A549 (cell line): ENCODE measurements around the gene MYRIP. TPM values are rescaled to one million over a fixed set of nuclear protein-coding genes. Genes with fewer than 3 reads are reported as not detected.

Experiments
- ATAC-seq, 2 experiments: fragments of 200-7000 bp in 1 of 2; fragments of >200 bp in 1 of 2; cut with Nextera tagmentation in 1 of 2; cut with Tn5 transposase in 1 of 2; 3 replicates each; pipeline versions ENCODE4 v1.8.0 to v1.9.1; 2018 to 2020; ENCODE audit warnings: mild to moderate bottlenecking in 1 of 2, moderate library complexity in 1 of 2
- CTCF ChIA-PET: fragments of 300-600 bp; sonication (Branson Sonifier 250); formaldehyde crosslinking; extraction: SDS; loops from one replicate; lab custom pipeline; 2021; ENCODE audit warnings: antibody characterized with exemption, inconsistent platforms; lab: Yijun Ruan, JAX
- POLR2A ChIA-PET: fragments of 350-600 bp; formaldehyde crosslinking; extraction: SDS; loops from one replicate; lab custom pipeline; 2021; ENCODE audit warnings: antibody characterized with exemption, inconsistent platforms; lab: Yijun Ruan, JAX
- DNase-seq, 2 experiments: peaks; one replicate each; pipeline versions ENCODE4 v3.0.0 to v3.0.0-alpha.2; 2011 to 2016; ENCODE audit warnings: low read depth in 1 of 2, low spot score in 1 of 2
- FAIRE-seq: peaks from 2 replicates; lab custom pipeline; 2011; peaks lifted over from hg19 to GRCh38; lab: Jason Lieb, UNC
- H3K27ac ChIP-seq, 2 experiments: fragments of >200 bp; sonication (Bioruptor Twin); formaldehyde crosslinking; 3 replicates each; pipeline ENCODE4 v1.5.1; 2016 to 2017
- H3K4me1 ChIP-seq: fragments of >200 bp; sonication (Bioruptor Twin); formaldehyde crosslinking; 3 replicates; pipeline ENCODE4 v1.6.1; 2016
- H3K4me2 ChIP-seq: fragments of >200 bp; sonication (Bioruptor Twin); formaldehyde crosslinking; 3 replicates; pipeline ENCODE4 v1.6.1; 2016
- H3K4me3 ChIP-seq: fragments of >200 bp; sonication (Bioruptor Twin); formaldehyde crosslinking; 3 replicates; pipeline ENCODE4 v1.5.1; 2016
- H3K9me3 ChIP-seq: fragments of >200 bp; sonication (Bioruptor Twin); formaldehyde crosslinking; 3 replicates; pipeline ENCODE4 v1.6.1; 2016
- CBX2 ChIP-seq: fragments of 200-600 bp; sonication (generic); IDR thresholded peaks from 2 replicates; pipeline ENCODE4 v1.6.1; 2016; ENCODE audit warnings: low read depth, mild to moderate bottlenecking, borderline replicate concordance
- CEBPB ChIP-seq, 2 experiments: fragments of >200 bp in 1 of 2; sonication (Bioruptor Twin) in 1 of 2; formaldehyde crosslinking in 1 of 2; IDR thresholded peaks; 2 replicates each; pipeline ENCODE4 v1.6.1; 2012 to 2016
- EHF ChIP-seq: fragments of 250-450 bp; sonication (Bioruptor Pico); IDR thresholded peaks from 2 replicates; pipeline ENCODE4 v1.5.0; 2020; ENCODE audit warnings: mild to moderate bottlenecking
- FOSB ChIP-seq: fragments of 250-450 bp; sonication (Bioruptor Pico); IDR thresholded peaks from 2 replicates; pipeline ENCODE4 v1.5.0; 2020; ENCODE audit warnings: mild to moderate bottlenecking, moderate library complexity
- HDAC2 ChIP-seq: fragments of 200-600 bp; sonication (generic); IDR thresholded peaks from 2 replicates; pipeline ENCODE4 v1.6.1; 2016
- HOXB5 ChIP-seq: fragments of 250-450 bp; sonication (Bioruptor Pico); IDR thresholded peaks from 2 replicates; pipeline ENCODE4 v1.5.0; 2020; ENCODE audit warnings: mild to moderate bottlenecking, moderate library complexity
- KDM1A ChIP-seq: fragments of 200-600 bp; sonication (generic); IDR thresholded peaks from 2 replicates; pipeline ENCODE4 v1.6.1; 2016; ENCODE audit warnings: low read depth, mild to moderate bottlenecking
- MAFK ChIP-seq: fragments of 450-650 bp; IDR thresholded peaks from 2 replicates; pipeline ENCODE4 v1.6.1; 2014; ENCODE audit not compliant: partially characterized antibody
- NPAS2 ChIP-seq: fragments of 250-450 bp; sonication (Bioruptor Pico); IDR thresholded peaks from 2 replicates; pipeline ENCODE4 v1.8.0; 2022; ENCODE audit warnings: mild to moderate bottlenecking, moderate library complexity, borderline replicate concordance
- NR3C1 ChIP-seq: fragments of >200 bp; sonication (Bioruptor Twin); formaldehyde crosslinking; IDR thresholded peaks from 3 replicates; pipeline ENCODE4 v1.6.1; 2017
- PBX3 ChIP-seq: IDR thresholded peaks from 2 replicates; pipeline ENCODE4 v1.6.1; 2012
- RNF2 ChIP-seq: fragments of 200-600 bp; sonication (generic); IDR thresholded peaks from 2 replicates; pipeline ENCODE4 v1.6.1; 2016; ENCODE audit warnings: low read depth, mild to moderate bottlenecking, antibody characterized with exemption, moderate library complexity, borderline replicate concordance
- SMC3 ChIP-seq: fragments of >200 bp; sonication (Bioruptor Twin); formaldehyde crosslinking; IDR thresholded peaks from 3 replicates; pipeline ENCODE4 v1.6.1; 2018; ENCODE audit warnings: inconsistent platforms
- TP53 ChIP-seq: fragments of 250-450 bp; sonication (Bioruptor Pico); IDR thresholded peaks from 2 replicates; pipeline ENCODE4 v1.5.0; 2021; ENCODE audit warnings: mild to moderate bottlenecking, moderate library complexity
- USF2 ChIP-seq: fragments of 450-650 bp; IDR thresholded peaks from 2 replicates; pipeline ENCODE4 v1.6.1; 2014; ENCODE audit warnings: antibody characterized with exemption
- ZFP36 ChIP-seq: fragments of 450-650 bp; IDR thresholded peaks from 2 replicates; pipeline ENCODE4 v1.6.1; 2014; ENCODE audit warnings: borderline replicate concordance; ENCODE audit not compliant: partially characterized antibody
- ZNF302 ChIP-seq: fragments of 250-450 bp; sonication (Bioruptor Pico); IDR thresholded peaks from 2 replicates; pipeline ENCODE4 v1.9.0; 2021; ENCODE audit warnings: inconsistent platforms, mild to moderate bottlenecking, moderate library complexity
- WGBS: methylation state at CpG from one replicate; pipeline ENCODE4 v1.1.6; 2017; ENCODE audit errors: missing lambda C conversion rate; 5-methylcytosine and 5-hydroxymethylcytosine counted together
- polyA minus RNA-seq: library from RNA; depleted of rRNA, polyadenylated mRNA; stranded (reverse); fragments of >200 nt; gene quantifications from 2 replicates; pipeline ENCODE4 v1.2.3, GENCODE V29; 2011; rRNA and poly(A)+ RNA removed
- polyA plus RNA-seq, 4 experiments: library from polyadenylated mRNA; depleted of rRNA in 3 of 4; stranded (reverse); fragments of >200 nt; fragmentation: RNase III in 1 of 4; extraction: RNeasy Plus Mini Kit Qiagen cat#74134 plus additional on column Dnase treatment in 1 of 4; gene quantifications; 2 replicates in 3 of 4; 3 replicates in 1 of 4; pipeline ENCODE4 v1.2.3, GENCODE V29; 2011 to 2017

The MYRIP gene
- polyA plus RNA-seq (2011; rRNA removed) (0.03 TPM in 1 of 2 replicates, not detected in the other), polyA plus RNA-seq (2017; fragmentation: RNase III; extraction: RNeasy Plus Mini Kit Qiagen cat#74134 plus additional on column Dnase treatment) (0.04 TPM in 1 of 3 replicates, not detected in the others), polyA minus RNA-seq (not detected in 2 replicates)
- polyA plus RNA-seq (2012; cell fraction: cytosol; rRNA removed), result not detected in 2 replicates
- polyA plus RNA-seq (2012; cell fraction: nucleus; rRNA removed), result 0.02 TPM in 1 of 2 replicates, not detected in the other

DNA sequence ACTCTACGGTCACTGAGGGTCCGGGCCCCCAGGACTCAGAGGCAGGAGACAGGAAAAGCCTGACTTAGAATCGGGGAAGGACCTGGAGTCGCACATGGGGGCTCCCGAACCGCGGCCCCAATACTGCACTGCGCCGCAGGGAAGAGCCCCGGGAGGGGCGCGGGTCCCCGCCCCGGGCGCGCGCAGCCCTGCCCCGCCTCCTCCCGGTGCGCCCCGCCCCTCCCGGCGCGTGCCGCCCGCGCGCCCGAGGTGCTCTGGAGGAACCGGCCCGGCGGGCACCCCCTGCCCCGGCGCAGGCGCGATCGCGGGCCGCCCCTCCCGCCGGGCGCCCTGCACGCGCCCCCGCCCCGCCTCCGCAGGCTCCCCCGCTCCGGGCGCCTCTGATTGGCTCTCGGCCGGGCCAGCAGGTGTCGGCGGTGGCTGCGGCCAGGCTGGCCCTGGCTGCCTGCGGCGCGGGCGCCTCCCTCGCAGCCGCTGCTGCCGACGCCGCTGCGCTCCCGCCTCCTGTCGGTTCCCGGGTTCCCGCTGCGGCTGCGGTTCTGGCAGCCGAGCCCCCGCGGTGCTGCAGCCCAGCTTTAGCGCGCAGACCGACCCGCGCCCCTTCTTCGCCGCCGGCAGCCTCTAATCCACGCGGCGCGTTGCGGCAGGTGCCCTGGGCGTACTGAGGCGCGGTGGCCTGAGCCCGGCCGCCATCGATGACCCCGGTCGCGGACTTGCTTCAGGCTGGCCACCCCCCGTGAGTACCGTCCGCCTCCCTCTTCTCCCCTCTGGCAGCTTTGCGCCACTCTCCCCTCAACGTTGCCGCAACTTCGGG, at the start of gene MYRIP:
TSS of gene MYRIP (plus strand) at position 429 of the 814 bp plus-strand sequence. CDS start 91,208 bp downstream, outside the sequence.
- peak within 1 kb of the TSS; percentile 49 for H3K4me3 ChIP-seq
- peaks cover 11% of the 10 kb centered on the region; the same call in 2 of the 3 replicates for H3K4me1 ChIP-seq
- no peaks in the 10 kb centered on the region for H3K9me3 ChIP-seq
- DNase-seq (peak in 1 of 2 experiments; percentile 40), ATAC-seq (peak; percentile 76 to 82), FAIRE-seq (no peak)
- ChIA-PET CTCF (no interaction called here), POLR2A (no interaction called here)
- 4% methylated on average over 18 of the region's 103 CpGs for WGBS
- H3K4me2 ChIP-seq, result peak within 1 kb of the TSS; percentile 95
- H3K27ac ChIP-seq, result 0 out of 6 replicates have a peak within 1 kb of the TSS, but pooled peaks of 1 of the 2 experiments have one; percentile 10
- TF ChIP-seq NR3C1 (no peak), PBX3 (no peak), RNF2 (0 out of 2 replicates have a peak, but pooled peaks have one; percentile 21), SMC3 (no peak)

DNA sequence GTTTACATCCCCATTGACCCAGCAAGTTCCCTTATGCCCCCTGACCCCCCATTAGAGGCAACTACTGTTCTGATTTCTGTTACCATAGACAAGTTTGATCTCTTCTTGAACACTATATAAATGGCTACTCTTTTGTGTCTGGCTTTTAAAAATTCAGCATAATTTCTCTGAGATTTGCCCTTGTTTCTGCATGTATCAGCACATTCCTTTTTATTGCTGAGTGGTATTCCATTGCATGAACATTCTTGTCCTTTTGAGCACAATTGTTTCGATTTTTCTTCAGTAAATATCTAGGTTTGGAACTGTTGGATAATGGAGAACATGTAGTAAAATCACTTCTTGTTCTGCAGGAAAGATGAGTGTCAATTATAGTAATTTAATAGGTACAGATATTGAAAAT, 49.1 kb upstream of the MYRIP start:
- no peak overlapping the region for H3K4me2 ChIP-seq
- no peaks in the 10 kb centered on the region for H3K9me3 ChIP-seq
- 6% methylated on average over 1 of the region's 1 CpG for WGBS
- TF ChIP-seq ZNF302 (no peak), EHF (CRISPR knock-in tag) (no peak), NPAS2 (no peak), MAFK (peak; percentile 61), HOXB5 (CRISPR knock-in tag) (no peak)
- H3K27ac ChIP-seq, result no peak overlapping the region
- no peak for FAIRE-seq
- H3K4me1 ChIP-seq, result no peaks in the 10 kb centered on the region
- CTCF ChIA-PET, result no interaction called here
- H3K4me3 ChIP-seq, result no peak overlapping the region
- DNase-seq, result no peak
- no peak for ATAC-seq
- POLR2A ChIA-PET, result no interaction called here

DNA sequence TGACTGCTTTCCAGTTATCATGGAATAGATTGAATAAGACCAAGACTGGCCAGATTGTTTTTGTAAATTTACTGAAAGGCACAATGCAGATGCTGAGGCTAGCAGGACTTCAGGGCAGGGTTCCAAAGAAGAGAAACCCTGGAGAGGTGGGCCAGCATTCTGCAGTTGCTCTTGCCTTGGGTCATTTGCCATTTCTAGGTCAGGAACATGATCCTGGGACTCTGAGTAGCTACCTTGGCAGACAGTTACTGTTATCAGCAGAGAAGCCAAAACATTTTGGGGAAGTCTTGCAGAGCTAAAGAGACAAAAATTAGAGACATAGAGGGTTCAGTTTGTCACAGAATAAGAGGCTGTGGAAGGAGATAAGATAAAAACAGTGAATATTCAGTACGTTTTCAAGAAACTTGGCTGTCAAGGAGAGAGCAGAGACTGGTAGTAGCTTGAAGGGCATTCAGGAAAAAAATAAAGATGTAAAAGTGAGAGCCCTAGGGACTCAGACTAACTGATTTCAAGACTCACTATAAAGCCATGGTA, 46.8 kb upstream of the MYRIP start:
- DNase-seq (no peak), ATAC-seq (no peak), FAIRE-seq (no peak)
- H3K4me3 ChIP-seq, result no peak overlapping the region
- TF ChIP-seq FOSB (CRISPR knock-in tag), result no peak
- no peak for TF ChIP-seq PBX3
- no peak for TF ChIP-seq CBX2
- no peak for TF ChIP-seq USF2
- TF ChIP-seq ZFP36, result no peak
- no peak for TF ChIP-seq TP53 (CRISPR knock-in tag)
- TF ChIP-seq HDAC2, result no peak
- no peak for TF ChIP-seq KDM1A
- TF ChIP-seq CEBPB (IDR thresholded peaks at IDR 0.05), result no peak
- TF ChIP-seq, all 56 proteins: peak for 0
- Histone ChIP-seq H3K9me3 (no peaks in the 10 kb centered on the region), H3K4me1 (no peaks in the 10 kb centered on the region), H3K4me2 (no peak overlapping the region), H3K27ac (no peak overlapping the region)
- ChIA-PET POLR2A (no interaction called here), CTCF (no interaction called here)
- 0% methylated on average over 1 of the region's 1 CpG for WGBS
